OCI-LY1 (cell line): Measurements from ENCODE around the gene OTOF.

ENCODE experiments used
- EZH2 ChIP-seq: fragments of 200-600 bp; sonication (generic), shearing (Covaris generic); IDR thresholded peaks from 2 replicates; pipeline ENCODE4 v1.8.0; 2017; ENCODE audit warnings: borderline replicate concordance, mixed run types, mild to moderate bottlenecking, antibody characterized with exemption, low read length, moderate library complexity, mixed read lengths
- TF ChIP-seq, protein P1 (sequence below): fragments of 200-600 bp; sonication (generic), shearing (Covaris generic); IDR thresholded peaks from 2 replicates; pipeline ENCODE4 v1.5.1; 2017; ENCODE audit warnings: mild to moderate bottlenecking, antibody characterized with exemption, low read length, moderate library complexity, mixed read lengths

DNA sequence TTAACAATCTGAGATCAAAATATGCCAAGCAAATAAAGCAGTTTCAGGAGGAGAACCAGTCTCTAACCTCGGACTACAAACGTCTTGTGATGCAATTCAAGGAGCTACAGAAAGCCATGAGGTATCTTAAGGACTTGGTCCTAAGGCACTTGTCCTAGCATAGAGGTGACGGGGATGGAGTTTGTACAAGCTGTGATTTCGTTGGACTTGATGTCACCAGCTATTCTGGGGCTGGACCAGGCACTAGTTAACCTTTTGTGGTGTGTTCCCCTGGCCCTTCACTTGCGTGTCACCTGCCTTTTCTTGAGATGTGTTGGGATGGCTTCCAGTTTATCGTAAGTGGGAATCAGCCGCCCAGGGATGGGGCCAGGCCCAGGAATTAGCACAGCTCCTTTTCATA lies 33.7 kb downstream of the OTOF start:
- TF ChIP-seq, protein P1, sequence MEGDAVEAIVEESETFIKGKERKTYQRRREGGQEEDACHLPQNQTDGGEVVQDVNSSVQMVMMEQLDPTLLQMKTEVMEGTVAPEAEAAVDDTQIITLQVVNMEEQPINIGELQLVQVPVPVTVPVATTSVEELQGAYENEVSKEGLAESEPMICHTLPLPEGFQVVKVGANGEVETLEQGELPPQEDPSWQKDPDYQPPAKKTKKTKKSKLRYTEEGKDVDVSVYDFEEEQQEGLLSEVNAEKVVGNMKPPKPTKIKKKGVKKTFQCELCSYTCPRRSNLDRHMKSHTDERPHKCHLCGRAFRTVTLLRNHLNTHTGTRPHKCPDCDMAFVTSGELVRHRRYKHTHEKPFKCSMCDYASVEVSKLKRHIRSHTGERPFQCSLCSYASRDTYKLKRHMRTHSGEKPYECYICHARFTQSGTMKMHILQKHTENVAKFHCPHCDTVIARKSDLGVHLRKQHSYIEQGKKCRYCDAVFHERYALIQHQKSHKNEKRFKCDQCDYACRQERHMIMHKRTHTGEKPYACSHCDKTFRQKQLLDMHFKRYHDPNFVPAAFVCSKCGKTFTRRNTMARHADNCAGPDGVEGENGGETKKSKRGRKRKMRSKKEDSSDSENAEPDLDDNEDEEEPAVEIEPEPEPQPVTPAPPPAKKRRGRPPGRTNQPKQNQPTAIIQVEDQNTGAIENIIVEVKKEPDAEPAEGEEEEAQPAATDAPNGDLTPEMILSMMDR, result no peak
- no peak for TF ChIP-seq EZH2
